Adrenal gland (tissue), 12 donors: ENCODE results near the gene CAPRIN1. TPM values are rescaled to one million over a fixed set of nuclear protein-coding genes. Genes with fewer than 3 reads are reported as not detected.

Experiments used
- DNase-seq, 7 donors: peaks; one replicate each; pipeline ENCODE4 v3.0.0-alpha.2; 2019 to 2020
- H3K27ac ChIP-seq, 5 donors: fragments of 200-600 bp; sonication (generic) in 4 of 5; 1 replicate in 3 of 5; 2 replicates in 2 of 5; pipeline versions ENCODE4 v1.5.1 to v1.8.0; 2016 to 2020; ENCODE audit warnings: mild to moderate bottlenecking in 1 of 5
- H3K27me3 ChIP-seq: fragments of 200-600 bp; 2 replicates; pipeline ENCODE4 v1.8.0; 2021
- H3K36me3 ChIP-seq, 2 donors: fragments of 200-600 bp; replicated peaks in 1 of 2; 1 replicate in 1 of 2; 2 replicates in 1 of 2; pipeline versions ENCODE4 v1.5.1 to v1.8.0; 2018 to 2022
- H3K4me1 ChIP-seq, 2 donors: fragments of 200-600 bp; replicated peaks in 1 of 2; 1 replicate in 1 of 2; 2 replicates in 1 of 2; pipeline versions ENCODE4 v1.5.1 to v1.8.0; 2018 to 2021
- H3K4me3 ChIP-seq, 4 donors: fragments of 200-600 bp; sonication (generic) in 3 of 4; one replicate each; pipeline ENCODE4 v1.5.1; 2016 to 2018
- H3K9me3 ChIP-seq, 3 donors: fragments of 200-600 bp; sonication (generic) in 1 of 3; replicated peaks in 1 of 3; 1 replicate in 2 of 3; 2 replicates in 1 of 3; pipeline versions ENCODE4 v1.5.1 to v1.8.0; 2016 to 2021
- POLR2A ChIP-seq, 2 donors: fragments of 450-650 bp; IDR thresholded peaks; one replicate each; pipeline ENCODE4 v1.6.1; 2017; ENCODE audit warnings: antibody characterized with exemption in 2 of 2, mild to moderate bottlenecking in 2 of 2, moderate library complexity in 1 of 2
- WGBS, 4 donors: extraction: QIAGEN DNeasy Blood & Tissue Kit in 2 of 4; methylation state at CpG; one replicate each; pipeline versions ENCODE4 v1.1.5 to v1.1.7; 2013 to 2017; 5-methylcytosine and 5-hydroxymethylcytosine counted together
- intact Hi-C, 2 donors: fragments of 100-400 bp; cut with DNase I; formaldehyde crosslinking; loops; one replicate each; pipeline versions ENCODE4 v1.14.1 to v1.15.0; 2022 to 2023
- polyA plus RNA-seq, 3 donors: library from polyadenylated mRNA; stranded (reverse); fragments of 200-250 nt in 2 of 3; fragments of 350-450 nt in 1 of 3; fragmentation: Illumina TruSeq in 1 of 3; extraction: RNeasy Lipid Tissue Mini Kit (QIAGEN cat#74804) in 1 of 3; gene quantifications; one replicate each; pipeline ENCODE4 v1.2.3, GENCODE V29; 2013 to 2014
- total RNA-seq, 9 donors: library from RNA; depleted of rRNA in 4 of 9; stranded (reverse); fragments of >200 nt in 4 of 9; fragments of 120-200 nt in 1 of 9; fragmentation: NEBNext Ultra II Directional in 1 of 9; extraction: Animal tissue kit (Norgen Biotek cat#: 25700) in 1 of 9; gene quantifications; one replicate each; pipeline versions ENCODE4 v1.1.0 to v1.2.4, GENCODE V29; 2013 to 2023
- TF ChIP-seq, protein P1 (sequence below), 6 experiments: fragments of 450-650 bp in 4 of 6; fragments of 200-600 bp in 2 of 6; sonication (generic) in 1 of 6; IDR thresholded peaks; 1 replicate in 5 of 6; 2 replicates in 1 of 6; pipeline versions ENCODE4 v1.5.1 to v1.8.0; 2016 to 2021; ENCODE audit warnings: antibody characterized with exemption in 6 of 6, mild to moderate bottlenecking in 2 of 6, moderate library complexity in 1 of 6
- donor health status: healthy with polysubstance abuse.
- donor health status: Bipolar disorder and iron deficiency.
- donor health status: DM: yes; HTN: yes; CAD: no.
- donor health status: DM: no; HTN: no; CAD: no.
- donor health status: DM: no; HTN: no; CAD: no.
- donor health status: DM: yes; HTN: yes; CAD: no.

The CAPRIN1 gene
- total and polyA plus RNA-seq, 12 donors, result 42.4 to 202 (median 149) TPM

DNA sequence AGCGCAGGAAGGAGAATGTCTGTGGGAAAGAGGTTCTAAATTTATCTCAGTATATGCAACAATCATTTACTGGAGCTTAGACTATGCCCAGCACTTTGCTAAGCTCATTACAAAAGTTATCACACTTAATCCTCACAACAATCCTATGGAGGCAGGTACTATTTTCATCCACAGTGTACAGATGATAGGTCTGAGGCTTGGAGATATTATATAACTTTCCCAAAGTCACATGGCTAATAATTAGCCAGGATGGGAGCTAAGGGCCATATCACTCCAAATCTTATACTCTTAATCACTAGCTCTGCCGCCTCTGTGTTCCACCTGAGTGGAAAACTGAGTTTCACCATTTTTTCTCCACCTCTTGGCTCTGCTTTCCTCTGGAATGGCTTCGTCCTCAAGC lies 47.3 kb upstream of the CAPRIN1 start:
- H3K4me3 ChIP-seq, result no peak overlapping the region
- H3K9me3 ChIP-seq, result no peaks in the 10 kb centered on the region
- no peaks in the 10 kb centered on the region for H3K4me1 ChIP-seq
- no peak for DNase-seq
- TF ChIP-seq, protein P1, sequence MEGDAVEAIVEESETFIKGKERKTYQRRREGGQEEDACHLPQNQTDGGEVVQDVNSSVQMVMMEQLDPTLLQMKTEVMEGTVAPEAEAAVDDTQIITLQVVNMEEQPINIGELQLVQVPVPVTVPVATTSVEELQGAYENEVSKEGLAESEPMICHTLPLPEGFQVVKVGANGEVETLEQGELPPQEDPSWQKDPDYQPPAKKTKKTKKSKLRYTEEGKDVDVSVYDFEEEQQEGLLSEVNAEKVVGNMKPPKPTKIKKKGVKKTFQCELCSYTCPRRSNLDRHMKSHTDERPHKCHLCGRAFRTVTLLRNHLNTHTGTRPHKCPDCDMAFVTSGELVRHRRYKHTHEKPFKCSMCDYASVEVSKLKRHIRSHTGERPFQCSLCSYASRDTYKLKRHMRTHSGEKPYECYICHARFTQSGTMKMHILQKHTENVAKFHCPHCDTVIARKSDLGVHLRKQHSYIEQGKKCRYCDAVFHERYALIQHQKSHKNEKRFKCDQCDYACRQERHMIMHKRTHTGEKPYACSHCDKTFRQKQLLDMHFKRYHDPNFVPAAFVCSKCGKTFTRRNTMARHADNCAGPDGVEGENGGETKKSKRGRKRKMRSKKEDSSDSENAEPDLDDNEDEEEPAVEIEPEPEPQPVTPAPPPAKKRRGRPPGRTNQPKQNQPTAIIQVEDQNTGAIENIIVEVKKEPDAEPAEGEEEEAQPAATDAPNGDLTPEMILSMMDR (IDR thresholded peaks at IDR 0.05), result no peak
- TF ChIP-seq POLR2A (IDR thresholded peaks at IDR 0.05), result no peak
- 81 to 97% (median 94%) methylated on average over 3 of the region's 3 CpGs for WGBS, 4 donors
- H3K36me3 ChIP-seq, result no peaks in the 10 kb centered on the region
- H3K27me3 ChIP-seq, result no peaks in the 10 kb centered on the region
- H3K27ac ChIP-seq, result no peak overlapping the region
- intact Hi-C loops, result loop anchor here in 1 of 2 donors (10.0 kb wide), 1 partner anchor 361 kb away; no protein-coding TSS in a partner anchor

DNA sequence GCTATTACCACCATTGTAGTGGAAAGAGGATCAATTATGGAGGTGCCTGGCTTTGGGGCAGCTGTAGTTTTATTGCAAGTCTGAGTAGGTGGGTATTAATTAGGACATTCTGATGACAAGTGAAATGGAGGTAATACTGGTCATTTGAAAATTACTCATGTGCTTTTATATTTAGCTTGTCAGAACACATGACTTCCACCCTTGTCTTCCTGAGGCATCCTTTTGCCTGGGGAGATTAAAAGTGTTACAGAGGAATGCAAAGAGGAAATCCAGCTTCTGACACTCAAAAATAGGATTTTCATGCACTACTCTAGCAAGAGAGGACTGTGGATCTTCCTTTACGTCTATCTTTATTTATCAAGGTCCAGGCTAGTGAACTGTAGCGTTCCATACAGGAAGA lies 44.7 kb upstream of the CAPRIN1 start:
- H3K9me3 ChIP-seq, result no peaks in the 10 kb centered on the region
- DNase-seq, result no peak
- WGBS, 4 donors, result 37 to 53% (median 46%) methylated on average over 2 of the region's 2 CpGs
- intact Hi-C loops, result loop anchor here in 1 of 2 donors (10.0 kb wide), 1 partner anchor 358 kb away; no protein-coding TSS in a partner anchor
- no peak overlapping the region for H3K4me3 ChIP-seq
- no peak overlapping the region for H3K27ac ChIP-seq
- TF ChIP-seq, protein P1 (IDR thresholded peaks at IDR 0.05), result no peak
- TF ChIP-seq POLR2A (IDR thresholded peaks at IDR 0.05), result no peak
- no peaks in the 10 kb centered on the region for H3K4me1 ChIP-seq
- no peaks in the 10 kb centered on the region for H3K27me3 ChIP-seq
- H3K36me3 ChIP-seq, result no peaks in the 10 kb centered on the region

DNA sequence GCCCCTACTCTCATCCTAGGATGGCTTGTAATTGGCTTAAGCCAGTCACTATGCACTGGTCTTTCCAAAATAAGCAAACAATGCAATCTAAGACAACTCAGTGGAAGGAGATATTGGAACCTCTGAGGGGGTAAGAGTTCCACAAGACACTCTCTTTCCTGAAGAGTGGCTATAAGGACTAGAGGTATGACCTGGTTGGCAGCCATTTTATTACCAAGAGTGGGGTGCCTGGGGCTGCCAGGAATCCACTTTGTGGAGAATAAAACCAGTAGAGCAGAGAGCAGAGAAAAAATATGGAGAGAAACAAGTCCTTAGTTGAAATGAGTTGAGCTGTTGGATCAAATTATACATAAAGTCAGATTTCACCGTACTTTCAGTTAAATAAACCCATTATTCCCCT lies 38.8 kb upstream of the CAPRIN1 start:
- no peaks in the 10 kb centered on the region for H3K36me3 ChIP-seq
- H3K4me1 ChIP-seq, result no peaks in the 10 kb centered on the region
- DNase-seq, result no peak
- intact Hi-C loops, result no loop called here
- no peak overlapping the region for H3K27ac ChIP-seq
- TF ChIP-seq, protein P1 (IDR thresholded peaks at IDR 0.05), result no peak
- TF ChIP-seq POLR2A (IDR thresholded peaks at IDR 0.05), result no peak
- H3K4me3 ChIP-seq, result no peak overlapping the region
- H3K27me3 ChIP-seq, result no peaks in the 10 kb centered on the region
- WGBS, 4 donors, result 90 to 97% (median 92%) methylated on average over 1 of the region's 1 CpG
- no peaks in the 10 kb centered on the region for H3K9me3 ChIP-seq

DNA sequence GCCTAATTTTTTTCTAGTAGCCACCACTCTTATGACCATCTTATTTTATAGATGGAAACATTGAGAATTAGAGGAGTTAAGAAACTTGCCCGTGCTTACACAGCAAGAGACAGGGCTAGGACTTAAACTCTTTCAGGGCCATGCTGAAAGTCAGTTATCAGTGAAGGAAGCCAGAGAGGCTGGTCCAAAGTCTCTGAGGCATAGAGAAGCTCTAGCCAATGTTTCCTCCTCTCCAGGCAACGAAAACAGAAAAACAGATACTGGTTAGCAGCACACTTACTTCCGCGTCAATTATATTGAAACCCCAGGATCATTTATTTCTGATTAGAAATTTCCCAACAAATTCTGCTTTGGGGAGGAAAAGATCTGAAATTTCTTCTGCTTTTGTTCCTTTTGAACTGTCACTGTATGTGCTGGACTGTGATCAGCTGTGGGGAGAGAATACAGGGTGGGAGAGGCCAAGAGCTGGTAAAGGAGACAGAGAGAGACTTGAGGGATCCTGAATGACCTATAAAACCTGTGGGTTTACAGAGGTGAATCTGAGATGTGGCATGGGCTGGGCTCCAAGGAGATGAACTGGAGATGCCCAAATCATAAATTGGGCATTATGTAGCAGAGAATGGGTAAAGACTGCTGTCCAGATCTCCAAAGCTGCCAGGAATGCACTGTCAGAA lies 37.5 kb upstream of the CAPRIN1 start:
- WGBS, 4 donors, result 88 to 99% (median 95%) methylated on average over 4 of the region's 4 CpGs
- Histone ChIP-seq H3K27ac (no peak overlapping the region), H3K36me3 (no peaks in the 10 kb centered on the region), H3K4me3 (no peak overlapping the region), H3K27me3 (no peaks in the 10 kb centered on the region), H3K4me1 (no peaks in the 10 kb centered on the region), H3K9me3 (no peaks in the 10 kb centered on the region)
- no peak for DNase-seq
- no peak for TF ChIP-seq POLR2A (IDR thresholded peaks at IDR 0.05)
- TF ChIP-seq, protein P1 (IDR thresholded peaks at IDR 0.05), result no peak
- intact Hi-C loops, result no loop called here
